Stimulated activated CD8-positive, alpha-beta memory T cell treated with anti-CD3 and anti-CD28 coated beads, Interleukin-12 subunit alpha, Interleukin-12 subunit beta, amount 100 ng/mL, for 24 hours (primary cell): Measurements from ENCODE around the gene SPHK1.

ENCODE experiments used
- DNase-seq: peaks from one replicate; pipeline ENCODE4 v3.0.0-alpha.2; 2020; ENCODE audit errors: extremely low read depth

Gene SPHK1

GRCh38 chr17:76433693-76434092 is 49.3 kb downstream of the SPHK1 start:
- no peak for DNase-seq

- DNase-seq = no peak
Measured at GRCh38 chr17:76434870-76435269, 50.5 kb downstream of the SPHK1 start.

- DNase-seq = no peak
Measured at GRCh38 chr17:76435751-76436150, 51.3 kb downstream of the SPHK1 start.
